C4-2B (cell line): Measurements from ENCODE around the gene ANKRD34A.

Experiments used
- ZFX ChIP-seq: fragments of 450-650 bp; IDR thresholded peaks from 2 replicates; pipeline ENCODE4 v1.6.1; 2017
- TF ChIP-seq, protein P1 (sequence below): fragments of 450-650 bp; conservative IDR thresholded peaks from 2 replicates; pipeline ENCODE4 v1.5.1; 2017; ENCODE audit warnings: mild to moderate bottlenecking

DNA sequence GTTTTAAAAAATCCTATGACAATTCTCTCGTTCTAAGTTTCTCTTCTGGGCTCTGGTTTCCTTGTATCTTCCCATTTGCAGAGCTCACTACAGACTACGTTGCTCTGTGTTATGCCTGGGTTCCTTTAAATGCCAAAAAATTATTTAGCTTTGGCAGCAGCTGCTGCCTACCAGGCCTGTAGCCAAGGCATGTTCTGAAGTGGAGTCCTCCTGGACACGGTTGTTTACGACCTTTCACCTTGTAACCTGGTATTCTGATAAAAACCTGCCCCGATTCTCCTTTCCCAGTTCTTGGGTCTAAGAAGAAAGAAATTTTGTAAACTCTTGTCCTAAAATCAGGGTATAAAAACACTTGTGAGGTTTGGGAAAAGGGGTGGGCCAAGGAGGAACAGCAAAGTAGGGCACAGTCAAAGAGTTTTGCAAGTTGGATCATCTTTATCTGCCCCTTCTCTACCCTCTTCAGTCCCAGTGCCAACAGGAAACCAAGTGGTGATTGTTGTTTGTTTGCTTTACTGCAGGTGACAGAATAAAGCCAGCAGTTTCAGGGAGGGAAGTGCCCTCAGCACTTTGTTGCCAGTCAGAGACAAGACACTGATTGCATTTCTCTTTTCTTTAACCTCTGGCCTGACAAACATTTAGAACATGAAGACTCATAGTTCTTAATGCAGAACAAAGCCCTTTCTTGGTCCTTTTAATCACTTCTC, 35.1 kb upstream of the ANKRD34A start:
- TF ChIP-seq, protein P1, sequence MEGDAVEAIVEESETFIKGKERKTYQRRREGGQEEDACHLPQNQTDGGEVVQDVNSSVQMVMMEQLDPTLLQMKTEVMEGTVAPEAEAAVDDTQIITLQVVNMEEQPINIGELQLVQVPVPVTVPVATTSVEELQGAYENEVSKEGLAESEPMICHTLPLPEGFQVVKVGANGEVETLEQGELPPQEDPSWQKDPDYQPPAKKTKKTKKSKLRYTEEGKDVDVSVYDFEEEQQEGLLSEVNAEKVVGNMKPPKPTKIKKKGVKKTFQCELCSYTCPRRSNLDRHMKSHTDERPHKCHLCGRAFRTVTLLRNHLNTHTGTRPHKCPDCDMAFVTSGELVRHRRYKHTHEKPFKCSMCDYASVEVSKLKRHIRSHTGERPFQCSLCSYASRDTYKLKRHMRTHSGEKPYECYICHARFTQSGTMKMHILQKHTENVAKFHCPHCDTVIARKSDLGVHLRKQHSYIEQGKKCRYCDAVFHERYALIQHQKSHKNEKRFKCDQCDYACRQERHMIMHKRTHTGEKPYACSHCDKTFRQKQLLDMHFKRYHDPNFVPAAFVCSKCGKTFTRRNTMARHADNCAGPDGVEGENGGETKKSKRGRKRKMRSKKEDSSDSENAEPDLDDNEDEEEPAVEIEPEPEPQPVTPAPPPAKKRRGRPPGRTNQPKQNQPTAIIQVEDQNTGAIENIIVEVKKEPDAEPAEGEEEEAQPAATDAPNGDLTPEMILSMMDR = no peak
- TF ChIP-seq ZFX = no peak
